GM18868 (cell line): ENCODE results near the gene SRRM2.
A peak's percentile ranks its signal among the peaks of the same experiment; 100 is the strongest.
"Not testable (repeated sequence)": the region's sequence is repeated elsewhere in the genome, so short reads cannot be mapped to it uniquely, and the experiment has no call there.

ENCODE experiments used
- ATAC-seq: cut with Tn5 transposase; IDR thresholded peaks from one replicate; pipeline ENCODE4 v1.9.1; 2021; ENCODE audit warnings: mild to moderate bottlenecking, moderate library complexity; ENCODE audit not compliant: unreplicated experiment

The SRRM2 gene

DNA sequence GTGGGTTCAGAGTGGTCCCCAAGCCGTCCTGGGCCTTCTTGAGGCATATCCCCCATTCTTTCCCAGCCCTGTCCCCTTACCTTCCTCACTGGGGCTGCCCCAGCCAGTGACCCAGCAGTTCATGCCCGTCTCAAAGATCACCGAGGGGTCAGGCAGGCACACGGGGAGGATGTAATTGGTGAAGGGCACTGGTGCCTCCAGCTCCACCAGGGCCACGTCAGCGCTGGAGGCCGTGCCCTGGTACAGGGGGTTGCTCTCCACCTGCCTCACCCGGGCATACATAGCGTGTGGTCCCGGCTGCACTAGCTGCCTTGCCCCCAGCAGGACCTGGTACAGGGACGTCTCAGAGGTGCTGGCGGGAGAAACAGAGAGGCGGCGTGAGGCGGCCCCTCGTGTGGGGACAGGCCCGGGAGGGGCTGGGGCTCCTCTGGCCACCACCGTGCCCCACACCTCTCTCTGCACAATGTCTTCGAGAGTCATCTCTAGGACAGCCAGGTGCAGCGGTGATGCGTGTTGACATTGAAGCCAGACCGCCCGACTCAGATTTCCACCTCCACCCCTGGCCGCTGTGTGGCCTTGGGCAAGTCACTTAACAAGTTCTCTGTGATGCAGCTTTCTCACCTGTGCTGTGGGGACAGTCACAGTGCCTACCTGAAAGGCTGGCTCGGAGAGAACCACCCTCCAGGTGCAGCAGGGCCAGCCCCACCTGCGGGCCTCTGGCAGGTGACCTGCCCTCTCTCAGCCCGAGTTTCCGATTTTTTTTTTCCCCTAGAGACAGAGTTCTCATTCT lies 38.3 kb upstream of the SRRM2 start:
- no peak for ATAC-seq

DNA sequence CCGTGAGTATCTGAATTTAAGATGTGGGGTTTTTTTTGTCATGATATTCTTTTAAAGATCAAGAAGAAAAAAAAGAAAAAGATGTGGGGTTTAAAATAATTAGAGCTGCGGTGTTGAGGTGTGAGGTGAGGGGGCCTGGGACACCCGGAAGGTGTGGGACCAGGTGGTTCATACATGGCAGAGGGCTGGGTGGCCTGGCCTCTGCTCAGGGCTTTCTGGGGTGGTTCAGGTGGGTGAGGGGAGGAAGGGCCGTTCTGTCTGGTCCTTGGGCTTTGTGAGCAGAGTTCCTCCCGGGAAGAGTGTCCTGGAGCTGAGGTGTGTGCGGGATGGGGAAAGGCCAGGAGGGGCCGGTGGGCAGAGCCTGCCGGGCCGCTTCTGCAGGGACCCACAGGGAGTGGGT lies 37.4 kb upstream of the SRRM2 start:
- no peak for ATAC-seq

DNA sequence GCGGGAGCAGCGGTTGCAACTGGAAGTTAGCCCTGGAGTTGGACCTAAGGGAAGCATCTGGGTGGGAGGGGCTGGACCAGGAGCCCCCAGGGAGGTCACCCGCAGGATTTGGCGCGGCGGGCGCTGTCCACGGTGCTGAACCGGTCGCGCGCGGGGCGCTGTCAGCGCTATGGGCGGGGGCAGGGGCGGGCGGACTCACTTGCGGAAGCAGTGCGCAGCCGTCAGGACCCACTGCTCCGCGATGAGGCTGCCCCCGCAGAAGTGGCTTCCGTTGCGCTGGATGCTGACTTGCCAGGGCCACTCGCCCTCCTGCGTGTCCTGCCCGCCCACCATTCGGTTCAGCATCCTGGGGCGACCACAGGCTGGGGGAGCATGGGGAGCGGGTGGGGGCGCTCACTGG lies 36.9 kb upstream of the SRRM2 start:
- no peak for ATAC-seq

DNA sequence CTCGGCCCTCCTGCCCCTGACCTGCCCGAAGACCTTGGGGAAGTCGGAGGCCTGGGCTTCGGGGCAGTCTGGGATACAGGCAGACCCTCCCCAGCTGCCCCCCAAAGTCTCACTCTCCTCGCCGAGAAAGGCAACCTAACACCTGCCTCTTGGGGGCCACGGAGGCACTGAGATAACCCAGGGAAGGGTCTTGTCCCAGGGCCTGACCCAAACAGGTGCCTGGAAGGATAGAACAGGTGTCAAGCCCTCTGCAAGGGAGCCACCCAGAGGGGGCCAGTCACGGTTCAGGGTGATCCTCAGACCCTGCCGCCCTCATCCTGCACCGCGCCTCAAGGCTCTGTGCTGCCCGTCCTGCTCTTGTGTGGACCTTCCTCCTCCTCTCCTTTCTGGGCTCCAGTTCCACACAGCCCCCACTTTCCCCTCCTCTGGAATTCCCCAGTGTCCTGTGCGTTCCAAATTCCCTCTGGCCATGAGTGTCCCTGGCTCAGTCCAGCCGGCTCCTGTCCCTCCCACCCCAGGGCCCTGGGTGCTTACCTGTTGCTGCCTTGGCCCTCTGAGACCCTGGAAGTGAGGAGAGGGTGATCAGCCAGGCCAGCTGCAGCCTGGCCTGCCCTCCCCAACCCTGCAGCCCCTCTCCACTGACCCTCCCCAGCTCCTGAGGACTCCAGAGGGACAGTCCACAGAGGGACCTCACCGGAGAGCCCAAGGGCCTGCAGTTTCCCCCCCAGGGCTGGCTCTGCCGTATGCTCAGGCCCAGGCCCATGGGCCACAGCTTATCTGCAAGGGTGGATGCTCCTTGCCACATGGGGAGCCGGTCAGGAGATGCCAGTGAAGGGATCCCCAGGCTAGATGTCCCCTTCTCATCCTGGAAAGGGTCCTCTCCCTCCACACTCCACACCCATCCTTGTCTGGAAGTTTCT lies 36.2 kb upstream of the SRRM2 start:
- no peak for ATAC-seq

DNA sequence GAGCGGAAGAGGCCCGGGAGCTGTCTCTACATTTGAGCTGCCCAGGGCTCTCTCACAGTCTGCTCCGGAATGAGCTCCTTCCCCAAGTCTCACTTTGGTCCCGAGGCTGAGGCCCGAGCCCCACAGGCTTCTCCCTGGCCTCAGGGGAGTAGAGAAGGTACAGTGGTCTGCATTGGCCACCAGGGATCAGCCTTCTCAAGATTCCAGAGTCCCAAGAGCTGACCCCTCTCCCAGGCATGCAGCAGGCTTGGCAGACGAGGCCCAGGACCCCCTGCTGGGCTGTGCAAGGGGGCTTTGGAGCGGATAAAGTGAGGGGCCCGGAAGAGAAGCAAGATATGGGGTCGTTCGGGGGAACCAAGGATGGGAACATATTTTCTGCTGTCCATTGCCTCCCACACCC lies 35.5 kb upstream of the SRRM2 start:
- no peak for ATAC-seq

- no peak for ATAC-seq
These were observed 34.8 kb upstream of the SRRM2 start for GRCh38 chr16:2717383-2718263.

GRCh38 chr16:2719328-2720063 lies 32.9 kb upstream of the SRRM2 start:
- ATAC-seq, result no peak

GRCh38 chr16:2720064-2720457 lies 32.4 kb upstream of the SRRM2 start, which contains the start of gene PRSS27:
PRSS27 (minus strand) TSS chr16:2720224; CDS start chr16:2720160, 64 bp downstream.
- no peak for ATAC-seq

DNA sequence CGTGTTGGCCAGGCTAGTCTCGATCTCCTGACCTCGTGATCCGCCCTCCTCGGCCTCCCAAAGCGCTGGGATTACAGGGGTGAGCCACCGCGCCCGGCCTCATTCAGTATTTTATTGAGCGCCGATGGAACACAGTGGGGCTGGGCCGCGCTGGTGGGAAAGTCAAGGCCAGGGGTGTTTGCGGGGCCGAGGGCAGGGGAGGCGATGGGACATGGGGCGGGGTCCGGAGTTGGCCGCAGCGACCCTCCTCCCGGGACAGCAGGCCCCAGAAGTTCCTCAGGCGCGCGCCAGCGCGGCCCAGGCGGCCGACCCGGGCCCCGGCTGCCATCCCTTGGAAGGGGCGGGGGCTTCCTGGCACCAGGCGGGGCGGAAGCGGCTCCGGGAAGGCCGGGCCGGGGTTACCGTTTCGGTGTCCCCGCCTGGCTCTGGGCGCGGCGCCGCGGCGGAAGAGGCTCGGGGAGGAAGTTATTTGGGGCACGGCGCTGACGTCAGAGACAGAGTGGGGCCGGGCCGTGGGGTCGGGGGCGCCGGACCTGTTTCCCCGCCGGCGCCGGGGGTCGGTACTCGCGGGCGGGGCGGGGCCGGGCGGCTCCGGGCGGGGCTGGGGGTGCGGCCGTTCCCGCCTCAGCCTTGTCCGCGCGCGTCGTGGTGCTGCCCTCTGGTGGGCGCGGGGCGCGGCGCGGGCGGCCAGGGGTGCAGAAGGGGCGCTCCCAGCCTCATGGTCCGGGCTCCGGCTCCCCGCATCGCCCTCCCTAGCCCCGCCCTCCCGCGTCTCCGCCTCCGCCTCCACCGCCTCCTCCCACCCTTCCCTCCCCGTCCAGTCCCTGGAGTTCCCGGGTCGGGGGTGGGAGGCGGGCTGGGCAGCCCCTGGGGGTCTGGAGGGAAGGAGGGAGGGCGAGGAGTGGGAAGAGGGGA lies 31.5 kb upstream of the SRRM2 start:
- ATAC-seq, result peak; percentile 81

GRCh38 chr16:2721634-2722173 lies 30.7 kb upstream of the SRRM2 start:
- not testable (repeated sequence) for ATAC-seq

GRCh38 chr16:2724088-2724676 lies 28.3 kb upstream of the SRRM2 start:
- no peak for ATAC-seq

GRCh38 chr16:2724816-2725348 lies 27.6 kb upstream of the SRRM2 start:
- ATAC-seq, result no peak

DNA sequence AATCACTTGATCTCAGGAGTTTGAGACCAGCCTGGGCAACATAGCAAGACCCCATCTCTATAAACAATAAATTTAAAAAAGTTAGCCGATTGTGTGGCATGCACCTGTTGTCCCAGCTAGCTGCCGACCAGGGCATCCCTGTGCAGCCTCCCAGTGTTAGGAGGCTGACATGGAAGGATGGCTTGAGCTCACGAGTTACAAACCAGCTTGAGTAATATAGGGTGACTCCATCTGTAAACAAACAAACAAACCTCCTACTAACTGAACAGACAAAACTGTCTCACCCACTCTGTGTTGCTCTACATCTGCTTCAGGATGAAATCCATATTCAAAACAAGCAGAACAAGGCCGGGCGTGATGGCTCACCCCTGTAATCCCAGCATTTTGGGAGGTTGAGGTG lies 25.5 kb upstream of the SRRM2 start:
- ATAC-seq, result no peak

GRCh38 chr16:2728034-2728433 lies 24.4 kb upstream of the SRRM2 start:
- ATAC-seq, result no peak

DNA sequence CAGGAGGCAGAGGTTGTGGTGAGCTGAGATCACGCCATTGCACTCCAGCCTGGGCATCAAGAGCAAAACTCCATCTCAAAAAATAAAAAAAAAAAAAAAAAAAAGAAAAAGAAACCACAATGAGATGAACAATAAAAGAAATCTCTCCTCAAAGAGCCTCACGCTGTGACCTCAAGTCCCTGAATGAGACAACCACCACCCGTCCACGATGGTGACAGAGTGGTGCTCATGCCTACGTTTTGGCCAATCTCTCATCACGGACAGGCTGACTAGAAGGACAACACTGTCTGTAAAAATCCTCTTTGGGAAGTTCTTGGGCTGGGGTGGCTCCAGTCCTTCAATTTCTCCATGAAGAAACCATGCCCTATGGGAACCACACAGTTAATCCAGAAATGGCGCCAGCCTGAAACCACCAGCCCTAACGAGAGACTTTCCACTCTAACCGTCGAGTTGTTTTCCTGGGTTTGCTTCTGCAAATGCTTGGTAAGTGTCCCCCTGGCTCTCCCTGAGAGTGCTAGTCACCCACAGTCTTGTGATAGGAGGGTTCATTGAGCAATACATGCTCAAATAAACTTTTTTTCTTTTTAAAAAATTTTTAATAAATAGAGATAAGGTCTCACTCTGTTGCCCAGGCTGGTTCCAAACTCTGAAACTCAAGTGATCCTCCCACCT lies 17.5 kb upstream of the SRRM2 start:
- no peak for ATAC-seq

GRCh38 chr16:2736476-2737237 lies 15.8 kb upstream of the SRRM2 start:
- no peak for ATAC-seq

DNA sequence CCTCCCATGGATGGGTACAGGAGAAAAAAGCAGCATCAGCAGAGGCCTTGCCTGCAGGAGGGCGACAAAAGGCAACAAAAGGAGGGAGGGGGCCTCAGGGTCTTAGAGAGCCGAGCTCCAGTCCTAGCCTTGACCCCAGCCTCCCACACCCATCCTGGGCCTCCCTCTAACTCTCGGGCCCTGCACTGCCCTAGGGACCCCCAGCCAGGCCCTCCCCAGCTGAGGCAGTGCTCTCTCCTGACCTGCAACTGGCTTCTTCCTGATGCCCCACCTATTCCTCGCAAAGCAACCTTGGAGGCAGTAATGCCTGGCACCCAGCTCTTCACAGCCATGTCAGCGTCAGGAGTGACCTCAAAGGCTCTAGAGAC lies 15.2 kb upstream of the SRRM2 start:
- ATAC-seq, result no peak
